Measurements from ENCODE around the gene HK1.

HK1 gene

DNA sequence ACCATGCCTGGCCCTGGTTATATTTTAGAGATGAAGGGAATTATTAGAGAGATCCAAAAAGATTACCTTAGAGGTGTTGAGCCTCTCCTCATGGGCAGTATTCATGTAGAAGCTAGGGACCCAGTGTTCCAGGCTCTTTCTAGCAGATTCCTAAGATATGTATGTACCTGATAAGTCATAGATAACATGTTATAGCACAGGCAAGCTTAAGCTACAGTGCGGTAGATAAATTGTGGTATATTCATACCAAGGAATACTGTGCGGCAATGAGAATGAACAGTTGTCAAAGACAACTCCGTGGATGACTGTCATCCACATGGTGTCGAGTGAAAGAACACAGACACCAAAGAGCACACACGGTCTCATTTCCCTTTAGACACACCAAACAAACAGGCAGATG, 85.4 kb downstream of the HK1 start (continued):
- TF ChIP-seq, protein P1, sequence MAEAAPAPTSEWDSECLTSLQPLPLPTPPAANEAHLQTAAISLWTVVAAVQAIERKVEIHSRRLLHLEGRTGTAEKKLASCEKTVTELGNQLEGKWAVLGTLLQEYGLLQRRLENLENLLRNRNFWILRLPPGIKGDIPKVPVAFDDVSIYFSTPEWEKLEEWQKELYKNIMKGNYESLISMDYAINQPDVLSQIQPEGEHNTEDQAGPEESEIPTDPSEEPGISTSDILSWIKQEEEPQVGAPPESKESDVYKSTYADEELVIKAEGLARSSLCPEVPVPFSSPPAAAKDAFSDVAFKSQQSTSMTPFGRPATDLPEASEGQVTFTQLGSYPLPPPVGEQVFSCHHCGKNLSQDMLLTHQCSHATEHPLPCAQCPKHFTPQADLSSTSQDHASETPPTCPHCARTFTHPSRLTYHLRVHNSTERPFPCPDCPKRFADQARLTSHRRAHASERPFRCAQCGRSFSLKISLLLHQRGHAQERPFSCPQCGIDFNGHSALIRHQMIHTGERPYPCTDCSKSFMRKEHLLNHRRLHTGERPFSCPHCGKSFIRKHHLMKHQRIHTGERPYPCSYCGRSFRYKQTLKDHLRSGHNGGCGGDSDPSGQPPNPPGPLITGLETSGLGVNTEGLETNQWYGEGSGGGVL (tag by site-specific recombination; IDR thresholded peaks at IDR 0.05): no peak
- TF ChIP-seq ZNF280C (tag by site-specific recombination; IDR thresholded peaks at IDR 0.05): no peak

DNA sequence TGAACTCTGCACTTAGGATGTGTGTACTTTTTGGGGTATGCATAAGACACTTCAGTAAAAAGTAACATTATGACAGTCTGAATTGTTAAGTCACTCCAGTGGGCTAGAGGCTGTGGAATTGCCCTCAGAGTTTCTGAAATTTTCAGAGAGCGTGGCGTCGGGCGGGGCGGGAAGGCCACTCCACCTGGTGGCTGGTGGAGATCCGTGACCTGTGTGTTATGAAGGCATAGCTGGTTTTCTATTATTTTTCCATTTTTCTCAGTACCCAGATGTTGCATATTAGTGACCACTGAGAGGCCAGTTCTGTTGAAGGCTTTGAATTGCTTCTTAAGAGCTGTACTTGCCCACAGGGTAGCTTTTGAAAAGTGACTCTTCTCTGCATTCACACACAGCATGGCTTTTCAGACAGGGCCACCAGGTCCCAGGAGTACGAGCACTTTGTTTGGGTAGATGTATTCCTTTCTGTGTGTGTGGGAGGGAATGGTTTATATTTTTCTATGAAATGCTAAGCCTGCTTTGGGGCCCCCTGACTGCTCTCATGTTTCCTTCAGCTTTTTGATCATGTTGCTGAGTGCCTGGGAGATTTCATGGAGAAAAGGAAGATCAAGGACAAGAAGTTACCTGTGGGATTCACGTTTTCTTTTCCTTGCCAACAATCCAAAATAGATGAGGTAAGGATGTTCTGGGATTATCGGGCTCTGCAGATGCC, 86.1 kb downstream of the HK1 start:
- Histone ChIP-seq H3K9me3 (ENCODE audit: control insufficient read depth, insufficient read depth, low read depth, low read length) (no peaks in the 10 kb centered on the region), H3K27ac (ENCODE audit: extremely low read depth, low read depth, low read length) (no peak overlapping the region), H3K36me3 (ENCODE audit: control insufficient read depth in 2 of 2, insufficient read depth in 1 of 2, low read length in 2 of 2) (peaks cover 2 to 79% of the 10 kb centered on the region in 2 experiments; a peak in 2 of 3 replicates), H3K4me1 (ENCODE audit: control insufficient read depth, insufficient read depth, low read length) (no peaks in the 10 kb centered on the region), H3K4me3 (ENCODE audit: low read depth, low read length) (no peak overlapping the region)
- TF ChIP-seq ZNF302 (tag by site-specific recombination; IDR thresholded peaks at IDR 0.05; ENCODE audit: low read depth) (no peak), ZNF518A (tag by site-specific recombination; conservative IDR thresholded peaks at IDR 0.05; ENCODE audit: low read depth) (no peak), BCL11A (tag by site-specific recombination; IDR thresholded peaks at IDR 0.05; ENCODE audit: low read depth) (no peak), SP3 (tag by site-specific recombination; IDR thresholded peaks at IDR 0.05) (no peak), ZNF274 (IDR thresholded peaks at IDR 0.05; ENCODE audit: low read length) (no peak), ZNF274 (tag by site-specific recombination; IDR thresholded peaks at IDR 0.05; ENCODE audit: borderline replicate concordance) (no peak)
- TF ChIP-seq, protein P2, sequence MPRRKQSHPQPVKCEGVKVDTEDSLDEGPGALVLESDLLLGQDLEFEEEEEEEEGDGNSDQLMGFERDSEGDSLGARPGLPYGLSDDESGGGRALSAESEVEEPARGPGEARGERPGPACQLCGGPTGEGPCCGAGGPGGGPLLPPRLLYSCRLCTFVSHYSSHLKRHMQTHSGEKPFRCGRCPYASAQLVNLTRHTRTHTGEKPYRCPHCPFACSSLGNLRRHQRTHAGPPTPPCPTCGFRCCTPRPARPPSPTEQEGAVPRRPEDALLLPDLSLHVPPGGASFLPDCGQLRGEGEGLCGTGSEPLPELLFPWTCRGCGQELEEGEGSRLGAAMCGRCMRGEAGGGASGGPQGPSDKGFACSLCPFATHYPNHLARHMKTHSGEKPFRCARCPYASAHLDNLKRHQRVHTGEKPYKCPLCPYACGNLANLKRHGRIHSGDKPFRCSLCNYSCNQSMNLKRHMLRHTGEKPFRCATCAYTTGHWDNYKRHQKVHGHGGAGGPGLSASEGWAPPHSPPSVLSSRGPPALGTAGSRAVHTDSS (tag by site-specific recombination; IDR thresholded peaks at IDR 0.05): no peak
- ChIA-PET POLR2A (no interaction called here), CTCF (interaction anchor here (3.0 kb wide), 1 partner anchor 28 kb away, joined by 11 read pairs; no protein-coding TSS in a partner anchor)

GRCh38 chr10:69366738-69367137, 88.4 kb downstream of the HK1 start:
- H3K4me1 ChIP-seq (ENCODE audit: control insufficient read depth, insufficient read depth, low read length): no peaks in the 10 kb centered on the region
- CTCF ChIA-PET: no interaction called here
- POLR2A ChIA-PET: no interaction called here
- no peaks in the 10 kb centered on the region for H3K9me3 ChIP-seq (ENCODE audit: control insufficient read depth, insufficient read depth, low read depth, low read length)
- H3K4me3 ChIP-seq (ENCODE audit: low read depth, low read length): no peak overlapping the region
- peaks cover 10 to 79% of the 10 kb centered on the region in 2 experiments for H3K36me3 ChIP-seq (ENCODE audit: control insufficient read depth in 2 of 2, insufficient read depth in 1 of 2, low read length in 2 of 2)
- no peak for TF ChIP-seq ZSCAN16 (tag by site-specific recombination; IDR thresholded peaks at IDR 0.05)
- TF ChIP-seq ZNF571 (tag by site-specific recombination; IDR thresholded peaks at IDR 0.05): no peak
- TF ChIP-seq ZNF274 (IDR thresholded peaks at IDR 0.05; ENCODE audit: low read length): no peak
- no peak for TF ChIP-seq ZNF274 (tag by site-specific recombination; IDR thresholded peaks at IDR 0.05; ENCODE audit: borderline replicate concordance)
- TF ChIP-seq, protein P3, sequence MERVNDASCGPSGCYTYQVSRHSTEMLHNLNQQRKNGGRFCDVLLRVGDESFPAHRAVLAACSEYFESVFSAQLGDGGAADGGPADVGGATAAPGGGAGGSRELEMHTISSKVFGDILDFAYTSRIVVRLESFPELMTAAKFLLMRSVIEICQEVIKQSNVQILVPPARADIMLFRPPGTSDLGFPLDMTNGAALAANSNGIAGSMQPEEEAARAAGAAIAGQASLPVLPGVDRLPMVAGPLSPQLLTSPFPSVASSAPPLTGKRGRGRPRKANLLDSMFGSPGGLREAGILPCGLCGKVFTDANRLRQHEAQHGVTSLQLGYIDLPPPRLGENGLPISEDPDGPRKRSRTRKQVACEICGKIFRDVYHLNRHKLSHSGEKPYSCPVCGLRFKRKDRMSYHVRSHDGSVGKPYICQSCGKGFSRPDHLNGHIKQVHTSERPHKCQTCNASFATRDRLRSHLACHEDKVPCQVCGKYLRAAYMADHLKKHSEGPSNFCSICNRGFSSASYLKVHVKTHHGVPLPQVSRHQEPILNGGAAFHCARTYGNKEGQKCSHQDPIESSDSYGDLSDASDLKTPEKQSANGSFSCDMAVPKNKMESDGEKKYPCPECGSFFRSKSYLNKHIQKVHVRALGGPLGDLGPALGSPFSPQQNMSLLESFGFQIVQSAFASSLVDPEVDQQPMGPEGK (tag by site-specific recombination; IDR thresholded peaks at IDR 0.05): no peak
- no peak for TF ChIP-seq ZNF248 (tag by site-specific recombination; IDR thresholded peaks at IDR 0.05)
- TF ChIP-seq ZNF677 (tag by site-specific recombination; IDR thresholded peaks at IDR 0.05): no peak
- TF ChIP-seq GLIS2 (tag by site-specific recombination; IDR thresholded peaks at IDR 0.05): no peak
- TF ChIP-seq, protein P2 (tag by site-specific recombination; IDR thresholded peaks at IDR 0.05): no peak
- TF ChIP-seq ZIC2 (tag by site-specific recombination; IDR thresholded peaks at IDR 0.05): no peak
- no peak overlapping the region for H3K27ac ChIP-seq (ENCODE audit: extremely low read depth, low read depth, low read length)

Data from HEK293 (cell line).